ENCODE results near the gene OCSTAMP.

OCSTAMP gene

GRCh38 chr20:46550461-46550860, at the start of gene OCSTAMP:
OCSTAMP (minus strand) TSS chr20:46550654; CDS start chr20:46550560, 94 bp downstream.
- Histone ChIP-seq H3K4me3 (ENCODE audit: low read length) (no peak within 1 kb of the TSS), H3K79me2 (ENCODE audit: low read length) (no peaks in the 10 kb centered on the region), H3K27me3 (replicated peaks; ENCODE audit: insufficient read depth, low read length) (no peaks in the 10 kb centered on the region), H3K4me2 (ENCODE audit: low read depth, low read length) (0 out of 2 replicates have a peak within 1 kb of the TSS, but pooled peaks have one; percentile 18), H3K9me2 (replicated peaks; ENCODE audit: insufficient read depth, low read length) (no peaks in the 10 kb centered on the region), H3K36me3 (replicated peaks; ENCODE audit: insufficient read depth, low read length) (no peaks in the 10 kb centered on the region), H3K27ac (ENCODE audit: low read length) (peak within 1 kb of the TSS; percentile 92; the same call in 1 of the 2 replicates), H2AFZ (ENCODE audit: low read length) (peak within 1 kb of the TSS; percentile 39; the same call in 1 of the 2 replicates), H3F3A (ENCODE audit: insufficient read depth, low read length) (peaks cover 51% of the 10 kb centered on the region), H3K9ac (ENCODE audit: low read length) (no peak within 1 kb of the TSS), H4K20me1 (ENCODE audit: insufficient read depth, low read length) (no peaks in the 10 kb centered on the region), H3K9me3 (replicated peaks; ENCODE audit: insufficient read depth, low read length) (no peaks in the 10 kb centered on the region), H3K4me1 (ENCODE audit: low read length) (peaks cover 93% of the 10 kb centered on the region)
- TF ChIP-seq EZH2phosphoT487 (IDR thresholded peaks at IDR 0.05; ENCODE audit: low read length) (no peak), CTCF (IDR thresholded peaks at IDR 0.05; ENCODE audit: low read length) (no peak), EZH2 (optimal IDR thresholded peaks at IDR 0.05; ENCODE audit: low read depth, low read length) (no peak)
- DNase-seq = no peak

- no peaks in the 10 kb centered on the region for H3K4me1 ChIP-seq (ENCODE audit: low read length)
- no peak overlapping the region for H3K4me2 ChIP-seq (ENCODE audit: low read depth, low read length)
- H3K9me3 ChIP-seq (replicated peaks; ENCODE audit: insufficient read depth, low read length) = no peaks in the 10 kb centered on the region
- H3K4me3 ChIP-seq (ENCODE audit: low read length) = no peak overlapping the region
- H3K27ac ChIP-seq (ENCODE audit: low read length) = no peak overlapping the region
- H4K20me1 ChIP-seq (ENCODE audit: insufficient read depth, low read length) = no peaks in the 10 kb centered on the region
- H3K27me3 ChIP-seq (replicated peaks; ENCODE audit: insufficient read depth, low read length) = no peaks in the 10 kb centered on the region
- H3K79me2 ChIP-seq (ENCODE audit: low read length) = no peaks in the 10 kb centered on the region
- no peak for DNase-seq
- TF ChIP-seq EZH2phosphoT487 (IDR thresholded peaks at IDR 0.05; ENCODE audit: low read length) (no peak), CTCF (IDR thresholded peaks at IDR 0.05; ENCODE audit: low read length) (no peak), EZH2 (optimal IDR thresholded peaks at IDR 0.05; ENCODE audit: low read depth, low read length) (no peak)
- H3K36me3 ChIP-seq (replicated peaks; ENCODE audit: insufficient read depth, low read length) = no peaks in the 10 kb centered on the region
- H2AFZ ChIP-seq (ENCODE audit: low read length) = no peak overlapping the region
- H3K9ac ChIP-seq (ENCODE audit: low read length) = no peak overlapping the region
- H3K9me2 ChIP-seq (replicated peaks; ENCODE audit: insufficient read depth, low read length) = no peaks in the 10 kb centered on the region
- H3F3A ChIP-seq (ENCODE audit: insufficient read depth, low read length) = no peaks in the 10 kb centered on the region
These were observed 49.0 kb upstream of the OCSTAMP start for GRCh38 chr20:46599227-46599987.

GRCh38 chr20:46595933-46596332, 45.5 kb upstream of the OCSTAMP start:
- Histone ChIP-seq H3K4me2 (ENCODE audit: low read depth, low read length) (no peak overlapping the region), H3K79me2 (ENCODE audit: low read length) (no peaks in the 10 kb centered on the region), H3K27me3 (replicated peaks; ENCODE audit: insufficient read depth, low read length) (no peaks in the 10 kb centered on the region), H3K9ac (ENCODE audit: low read length) (no peak overlapping the region), H3K9me2 (replicated peaks; ENCODE audit: insufficient read depth, low read length) (no peaks in the 10 kb centered on the region), H3K27ac (ENCODE audit: low read length) (no peak overlapping the region), H3K4me1 (ENCODE audit: low read length) (no peaks in the 10 kb centered on the region), H4K20me1 (ENCODE audit: insufficient read depth, low read length) (no peaks in the 10 kb centered on the region), H3F3A (ENCODE audit: insufficient read depth, low read length) (no peaks in the 10 kb centered on the region), H3K9me3 (replicated peaks; ENCODE audit: insufficient read depth, low read length) (no peaks in the 10 kb centered on the region), H3K36me3 (replicated peaks; ENCODE audit: insufficient read depth, low read length) (no peaks in the 10 kb centered on the region), H2AFZ (ENCODE audit: low read length) (no peak overlapping the region), H3K4me3 (ENCODE audit: low read length) (no peak overlapping the region)
- DNase-seq = no peak
- TF ChIP-seq EZH2phosphoT487 (IDR thresholded peaks at IDR 0.05; ENCODE audit: low read length) = no peak
- TF ChIP-seq EZH2 (optimal IDR thresholded peaks at IDR 0.05; ENCODE audit: low read depth, low read length) = no peak
- no peak for TF ChIP-seq CTCF (IDR thresholded peaks at IDR 0.05; ENCODE audit: low read length)

Measured in MM.1S (cell line).